Nephron progenitor cell (in vitro differentiated cells): Measurements from ENCODE around the gene WWOX.

Experiments
- DNase-seq: peaks from one replicate; pipeline ENCODE4 v3.0.0; 2021
- H3K27ac Mint-ChIP-seq: 2 replicates; pipeline ENCODE4 v1.8.0; 2021; ENCODE audit warnings: mild to moderate bottlenecking, moderate library complexity, mixed read lengths
- H3K27me3 Mint-ChIP-seq: 2 replicates; pipeline ENCODE4 v1.8.0; 2021; ENCODE audit warnings: mild to moderate bottlenecking, low read depth, mixed read lengths; ENCODE audit not compliant: poor library complexity
- H3K36me3 Mint-ChIP-seq: 2 replicates; pipeline ENCODE4 v1.8.0; 2021; ENCODE audit warnings: low read depth, mixed read lengths
- H3K4me1 Mint-ChIP-seq: 2 replicates; pipeline ENCODE4 v1.8.0; 2021; ENCODE audit warnings: mixed read lengths
- H3K4me3 Mint-ChIP-seq: 2 replicates; pipeline ENCODE4 v1.8.0; 2021; ENCODE audit warnings: mild to moderate bottlenecking, moderate library complexity, mixed read lengths
- H3K9me3 Mint-ChIP-seq: 2 replicates; pipeline ENCODE4 v1.8.0; 2021; ENCODE audit warnings: mild to moderate bottlenecking, moderate library complexity, mixed read lengths
- CTCF ChIP-seq: fragments of 200-600 bp; sonication (generic); IDR thresholded peaks from 2 replicates; pipeline ENCODE4 v1.5.0; 2021; ENCODE audit warnings: antibody characterized with exemption

Gene WWOX

GRCh38 chr16:78225919-78226318 is 126.5 kb downstream of the WWOX start:
- Mint-ChIP-seq H3K9me3 (no peaks in the 10 kb centered on the region), H3K36me3 (no peaks in the 10 kb centered on the region), H3K4me1 (peaks cover 23% of the 10 kb centered on the region)

GRCh38 chr16:78227855-78228254 is 128.4 kb downstream of the WWOX start:
- peak; percentile 42 for TF ChIP-seq CTCF
- Mint-ChIP-seq H3K4me3 (no peak overlapping the region), H3K27ac (no peak overlapping the region)

More at GRCh38 chr16:78225919-78226318, 126.5 kb downstream of the WWOX start:
- no peak overlapping the region for H3K4me3 Mint-ChIP-seq
- H3K27ac Mint-ChIP-seq = no peak overlapping the region
- H3K27me3 Mint-ChIP-seq = no peaks in the 10 kb centered on the region
- DNase-seq = no peak
- TF ChIP-seq CTCF = no peak

GRCh38 chr16:78228704-78229103 is 129.2 kb downstream of the WWOX start:
- TF ChIP-seq CTCF = no peak
- no peak overlapping the region for H3K27ac Mint-ChIP-seq
- H3K36me3 Mint-ChIP-seq = no peaks in the 10 kb centered on the region
- DNase-seq = no peak
- H3K27me3 Mint-ChIP-seq = no peaks in the 10 kb centered on the region
- H3K4me1 Mint-ChIP-seq = peaks cover 24% of the 10 kb centered on the region
- no peaks in the 10 kb centered on the region for H3K9me3 Mint-ChIP-seq
- H3K4me3 Mint-ChIP-seq = no peak overlapping the region

More at GRCh38 chr16:78227855-78228254, 128.4 kb downstream of the WWOX start:
- Mint-ChIP-seq H3K9me3 (no peaks in the 10 kb centered on the region), H3K36me3 (no peaks in the 10 kb centered on the region), H3K27me3 (no peaks in the 10 kb centered on the region), H3K4me1 (peaks cover 25% of the 10 kb centered on the region)
- DNase-seq = peak; percentile 31

- no peak for DNase-seq
- H3K36me3 Mint-ChIP-seq = no peaks in the 10 kb centered on the region
- H3K27ac Mint-ChIP-seq = peak overlapping the region; percentile 45
- peaks cover 35% of the 10 kb centered on the region for H3K4me1 Mint-ChIP-seq
- H3K27me3 Mint-ChIP-seq = peaks cover 4% of the 10 kb centered on the region
- no peak overlapping the region for H3K4me3 Mint-ChIP-seq
- no peak for TF ChIP-seq CTCF
- H3K9me3 Mint-ChIP-seq = no peaks in the 10 kb centered on the region
Measured at GRCh38 chr16:78230832-78231231, 131.4 kb downstream of the WWOX start.

- Mint-ChIP-seq H3K27me3 (peaks cover 7% of the 10 kb centered on the region), H3K4me1 (peaks cover 59% of the 10 kb centered on the region), H3K9me3 (no peaks in the 10 kb centered on the region), H3K4me3 (no peak overlapping the region), H3K36me3 (no peaks in the 10 kb centered on the region), H3K27ac (no peak overlapping the region)
- peak; percentile 78 for DNase-seq
- TF ChIP-seq CTCF = peak; percentile 93
Measured at GRCh38 chr16:78235168-78235800, 135.8 kb downstream of the WWOX start.

GRCh38 chr16:78235876-78236275 is 136.4 kb downstream of the WWOX start:
- Mint-ChIP-seq H3K27ac (no peak overlapping the region), H3K27me3 (peaks cover 7% of the 10 kb centered on the region), H3K36me3 (no peaks in the 10 kb centered on the region), H3K9me3 (no peaks in the 10 kb centered on the region), H3K4me1 (peaks cover 60% of the 10 kb centered on the region), H3K4me3 (no peak overlapping the region)
- no peak for DNase-seq
- TF ChIP-seq CTCF = no peak
